Measurements from ENCODE around the gene SLC29A3. TPM values are rescaled to one million over a fixed set of nuclear protein-coding genes. Genes with fewer than 3 reads are reported as not detected.

Gene SLC29A3
- total and polyA plus RNA-seq, 2 of the 8 experiments (the other 6 are each of a cell fraction or from before 2014, with no cell fraction given): 14.0 to 24.6 TPM

GRCh38 chr10:71278691-71279588 is 40.1 kb upstream of the SLC29A3 start (continued):
- no peak for TF ChIP-seq CTCF (IDR thresholded peaks at IDR 0.05; ENCODE audit: control extremely low read depth in 1 of 3, insufficient read depth in 1 of 3, low read depth in 1 of 3, low read length in 3 of 3)
- TF ChIP-seq CHD7 (IDR thresholded peaks at IDR 0.05; ENCODE audit: insufficient replicate concordance, low read length): no peak
- TF ChIP-seq MAX (IDR thresholded peaks at IDR 0.05): no peak

Measured in H1 (cell line).